WTC11 (cell line): ENCODE data around the gene ANTXR2.

Experiments
- ZNF396 ChIP-seq: fragments of 250-450 bp; sonication (Bioruptor Pico); IDR thresholded peaks from 2 replicates; pipeline ENCODE4 v1.8.0; 2021; ENCODE audit warnings: mild to moderate bottlenecking, moderate library complexity, borderline replicate concordance
- TF ChIP-seq, protein P1 (sequence below): fragments of 200-600 bp; IDR thresholded peaks from 2 replicates; pipeline ENCODE4 v1.8.0; 2022; ENCODE audit warnings: antibody characterized with exemption
- TF ChIP-seq, protein P2 (sequence below): sonication (generic); formaldehyde crosslinking; IDR thresholded peaks from 2 replicates; pipeline ENCODE4 v1.8.1; 2023; ENCODE audit warnings: mild to moderate bottlenecking, moderate library complexity, missing genetic modification reagents

DNA sequence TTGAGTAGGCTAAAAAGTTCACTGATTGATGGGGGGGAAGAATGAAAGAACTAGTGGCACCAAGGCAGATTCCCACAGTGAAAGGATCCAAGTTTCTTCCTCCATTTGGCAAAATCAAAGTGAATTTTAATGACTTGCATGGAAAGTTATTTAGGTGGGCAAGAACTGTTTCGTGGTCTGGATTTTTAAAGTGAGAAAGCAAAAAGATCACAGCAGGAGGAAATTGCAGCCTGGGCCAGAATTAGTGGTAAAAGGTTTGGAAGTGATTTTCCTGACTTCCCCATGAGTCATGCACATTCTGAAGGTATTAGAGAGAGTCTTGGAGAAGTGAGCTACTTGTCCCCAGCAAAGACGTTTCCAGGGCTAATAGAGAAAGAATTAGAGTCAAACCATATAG, 207.8 kb downstream of the ANTXR2 start:
- TF ChIP-seq, protein P1, sequence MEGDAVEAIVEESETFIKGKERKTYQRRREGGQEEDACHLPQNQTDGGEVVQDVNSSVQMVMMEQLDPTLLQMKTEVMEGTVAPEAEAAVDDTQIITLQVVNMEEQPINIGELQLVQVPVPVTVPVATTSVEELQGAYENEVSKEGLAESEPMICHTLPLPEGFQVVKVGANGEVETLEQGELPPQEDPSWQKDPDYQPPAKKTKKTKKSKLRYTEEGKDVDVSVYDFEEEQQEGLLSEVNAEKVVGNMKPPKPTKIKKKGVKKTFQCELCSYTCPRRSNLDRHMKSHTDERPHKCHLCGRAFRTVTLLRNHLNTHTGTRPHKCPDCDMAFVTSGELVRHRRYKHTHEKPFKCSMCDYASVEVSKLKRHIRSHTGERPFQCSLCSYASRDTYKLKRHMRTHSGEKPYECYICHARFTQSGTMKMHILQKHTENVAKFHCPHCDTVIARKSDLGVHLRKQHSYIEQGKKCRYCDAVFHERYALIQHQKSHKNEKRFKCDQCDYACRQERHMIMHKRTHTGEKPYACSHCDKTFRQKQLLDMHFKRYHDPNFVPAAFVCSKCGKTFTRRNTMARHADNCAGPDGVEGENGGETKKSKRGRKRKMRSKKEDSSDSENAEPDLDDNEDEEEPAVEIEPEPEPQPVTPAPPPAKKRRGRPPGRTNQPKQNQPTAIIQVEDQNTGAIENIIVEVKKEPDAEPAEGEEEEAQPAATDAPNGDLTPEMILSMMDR = no peak
- TF ChIP-seq, protein P2, sequence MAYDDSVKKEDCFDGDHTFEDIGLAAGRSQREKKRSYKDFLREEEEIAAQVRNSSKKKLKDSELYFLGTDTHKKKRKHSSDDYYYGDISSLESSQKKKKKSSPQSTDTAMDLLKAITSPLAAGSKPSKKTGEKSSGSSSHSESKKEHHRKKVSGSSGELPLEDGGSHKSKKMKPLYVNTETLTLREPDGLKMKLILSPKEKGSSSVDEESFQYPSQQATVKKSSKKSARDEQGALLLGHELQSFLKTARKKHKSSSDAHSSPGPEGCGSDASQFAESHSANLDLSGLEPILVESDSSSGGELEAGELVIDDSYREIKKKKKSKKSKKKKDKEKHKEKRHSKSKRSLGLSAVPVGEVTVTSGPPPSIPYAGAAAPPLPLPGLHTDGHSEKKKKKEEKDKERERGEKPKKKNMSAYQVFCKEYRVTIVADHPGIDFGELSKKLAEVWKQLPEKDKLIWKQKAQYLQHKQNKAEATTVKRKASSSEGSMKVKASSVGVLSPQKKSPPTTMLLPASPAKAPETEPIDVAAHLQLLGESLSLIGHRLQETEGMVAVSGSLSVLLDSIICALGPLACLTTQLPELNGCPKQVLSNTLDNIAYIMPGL (CRISPR knock-in tag) = no peak
- TF ChIP-seq ZNF396 (CRISPR knock-in tag) = no peak
